GM10266 (cell line): Measurements from ENCODE around the gene CX3CR1.

Source experiments
- DNase-seq: peaks from one replicate; pipeline ENCODE4 v3.0.0; 2012; ENCODE audit errors: extremely low spot score
- TF ChIP-seq, protein P1 (sequence below): IDR thresholded peaks from 2 replicates; pipeline ENCODE4 v1.5.1; 2012; ENCODE audit warnings: mild to moderate bottlenecking, low read depth; ENCODE audit not compliant: control insufficient read depth, insufficient read depth; ENCODE audit errors: missing control alignments

CX3CR1 gene

DNA sequence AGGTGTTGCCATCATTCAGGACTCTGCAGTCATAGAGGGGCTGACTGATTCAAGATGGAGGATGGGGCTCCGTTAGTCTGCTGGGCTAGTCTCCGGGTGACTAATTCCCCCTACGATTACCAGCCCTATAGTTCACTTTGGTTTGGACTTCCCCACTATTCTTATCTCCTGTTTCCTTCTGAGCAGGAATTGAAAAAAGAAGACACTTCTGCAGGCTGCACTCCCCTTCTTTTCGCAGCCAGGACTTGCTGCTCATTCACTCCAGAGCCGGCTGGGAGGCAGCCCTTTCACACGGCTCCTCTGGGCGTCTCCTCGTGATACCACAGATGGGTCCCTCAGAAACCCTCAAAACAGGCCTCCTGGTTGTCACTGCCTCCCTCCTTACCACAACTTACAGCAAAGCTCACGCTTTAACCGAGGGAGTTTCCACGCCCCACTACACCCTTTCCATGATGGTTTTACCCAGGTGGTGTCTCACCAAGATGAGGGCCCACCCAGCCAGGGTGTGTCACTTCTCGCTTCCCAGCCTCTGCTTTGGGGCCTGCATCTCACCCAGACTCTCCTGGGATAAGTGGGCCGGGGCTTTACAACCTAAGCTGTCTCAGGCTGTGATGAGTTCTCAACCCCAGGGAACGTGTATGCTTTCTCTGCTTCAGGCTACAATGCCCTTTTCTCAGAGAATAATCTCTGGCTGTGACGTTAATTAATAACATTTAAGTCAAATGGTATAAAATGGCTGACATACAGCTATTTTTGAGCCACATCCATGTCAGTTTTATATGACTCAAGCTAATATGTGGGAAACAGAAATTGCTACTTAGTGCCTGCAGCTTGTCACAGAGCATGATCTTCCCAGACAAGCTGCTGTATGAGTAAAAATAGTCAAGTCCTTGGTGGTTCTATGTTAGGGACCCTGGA, 11.9 kb downstream of the CX3CR1 start:
- peak; percentile 26 for DNase-seq
- TF ChIP-seq, protein P1, sequence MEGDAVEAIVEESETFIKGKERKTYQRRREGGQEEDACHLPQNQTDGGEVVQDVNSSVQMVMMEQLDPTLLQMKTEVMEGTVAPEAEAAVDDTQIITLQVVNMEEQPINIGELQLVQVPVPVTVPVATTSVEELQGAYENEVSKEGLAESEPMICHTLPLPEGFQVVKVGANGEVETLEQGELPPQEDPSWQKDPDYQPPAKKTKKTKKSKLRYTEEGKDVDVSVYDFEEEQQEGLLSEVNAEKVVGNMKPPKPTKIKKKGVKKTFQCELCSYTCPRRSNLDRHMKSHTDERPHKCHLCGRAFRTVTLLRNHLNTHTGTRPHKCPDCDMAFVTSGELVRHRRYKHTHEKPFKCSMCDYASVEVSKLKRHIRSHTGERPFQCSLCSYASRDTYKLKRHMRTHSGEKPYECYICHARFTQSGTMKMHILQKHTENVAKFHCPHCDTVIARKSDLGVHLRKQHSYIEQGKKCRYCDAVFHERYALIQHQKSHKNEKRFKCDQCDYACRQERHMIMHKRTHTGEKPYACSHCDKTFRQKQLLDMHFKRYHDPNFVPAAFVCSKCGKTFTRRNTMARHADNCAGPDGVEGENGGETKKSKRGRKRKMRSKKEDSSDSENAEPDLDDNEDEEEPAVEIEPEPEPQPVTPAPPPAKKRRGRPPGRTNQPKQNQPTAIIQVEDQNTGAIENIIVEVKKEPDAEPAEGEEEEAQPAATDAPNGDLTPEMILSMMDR, result no peak

DNA sequence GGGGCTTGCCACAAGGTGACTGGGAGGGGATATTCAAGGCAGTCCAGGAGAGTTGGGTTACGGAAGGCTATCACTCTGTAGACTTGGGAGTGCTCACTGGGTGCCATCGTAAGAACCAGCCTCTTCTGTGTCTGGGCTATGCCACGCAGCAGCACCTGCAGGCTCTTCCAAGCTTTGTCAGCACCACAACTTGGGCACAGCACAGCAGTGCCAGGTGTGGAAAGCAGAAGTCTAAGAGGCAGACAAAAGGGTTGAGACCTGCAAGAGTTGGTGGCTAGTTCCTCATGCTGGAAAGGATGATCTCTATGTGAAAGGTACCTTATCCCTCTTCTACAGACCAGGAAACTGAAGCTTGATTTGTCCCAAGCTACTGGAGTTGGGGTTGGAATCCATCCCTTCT, 15.8 kb downstream of the CX3CR1 start:
- no peak for DNase-seq
- TF ChIP-seq, protein P1, result no peak

DNA sequence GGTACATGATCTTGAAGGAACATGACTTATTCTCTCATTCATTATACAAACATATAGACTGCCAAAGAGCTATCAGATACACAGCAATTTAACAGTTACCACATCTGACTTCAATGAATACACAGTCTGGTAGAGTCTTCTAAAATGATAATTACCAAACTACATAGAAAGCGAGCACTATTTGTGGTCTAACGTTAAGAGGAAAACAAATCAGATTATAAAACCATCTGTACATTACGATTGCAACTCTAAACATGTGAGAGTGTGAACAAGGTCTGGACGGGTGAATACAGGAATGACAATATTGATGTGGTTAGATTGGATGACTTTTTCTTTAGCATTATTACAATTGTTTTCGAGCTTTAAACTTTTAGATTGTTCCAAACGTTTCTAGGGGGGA, 16.3 kb downstream of the CX3CR1 start:
- TF ChIP-seq, protein P1, result no peak

DNA sequence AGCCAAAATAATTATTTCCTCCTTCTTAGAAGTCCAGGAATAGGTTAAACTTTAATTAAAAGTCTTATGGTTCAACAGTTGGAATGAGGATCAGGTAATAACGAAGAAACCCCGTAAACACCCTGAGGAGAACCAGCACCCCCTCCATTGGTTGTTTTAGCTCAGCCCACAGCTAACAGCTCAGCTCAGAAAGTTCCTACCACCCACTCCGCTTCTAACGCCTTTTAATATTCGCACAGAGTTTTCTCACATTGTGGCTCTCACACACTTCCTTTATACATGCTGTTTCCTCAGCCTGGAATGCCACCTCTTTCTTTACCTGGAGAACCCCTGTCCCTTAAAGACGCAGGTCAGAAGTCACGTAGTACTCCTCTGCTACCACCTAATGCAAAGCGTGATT, 17.0 kb downstream of the CX3CR1 start:
- TF ChIP-seq, protein P1, result no peak
- DNase-seq, result no peak

More for the DNA sequence above, 16.3 kb downstream of the CX3CR1 start:
- DNase-seq, result no peak

DNA sequence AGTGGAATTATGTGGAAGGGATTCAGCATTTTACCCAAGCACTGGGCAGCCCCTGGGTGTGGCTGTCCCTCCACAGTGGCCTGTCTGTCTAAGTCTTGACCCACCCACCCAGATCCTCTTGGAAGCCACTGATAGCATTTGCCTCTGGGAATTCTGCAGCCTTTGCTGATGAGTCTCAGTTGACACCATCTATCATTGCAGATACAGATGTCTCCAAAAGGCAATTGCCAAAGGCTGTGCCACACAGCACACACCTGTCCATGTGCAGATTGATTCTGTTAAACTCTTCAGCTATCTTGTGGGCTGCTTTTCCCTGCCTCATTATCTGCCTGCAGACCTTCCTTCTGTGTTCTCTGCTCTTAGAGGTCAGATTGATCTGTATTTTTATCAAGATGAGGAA, 18.1 kb downstream of the CX3CR1 start:
- TF ChIP-seq, protein P1, result no peak
- DNase-seq, result no peak

DNA sequence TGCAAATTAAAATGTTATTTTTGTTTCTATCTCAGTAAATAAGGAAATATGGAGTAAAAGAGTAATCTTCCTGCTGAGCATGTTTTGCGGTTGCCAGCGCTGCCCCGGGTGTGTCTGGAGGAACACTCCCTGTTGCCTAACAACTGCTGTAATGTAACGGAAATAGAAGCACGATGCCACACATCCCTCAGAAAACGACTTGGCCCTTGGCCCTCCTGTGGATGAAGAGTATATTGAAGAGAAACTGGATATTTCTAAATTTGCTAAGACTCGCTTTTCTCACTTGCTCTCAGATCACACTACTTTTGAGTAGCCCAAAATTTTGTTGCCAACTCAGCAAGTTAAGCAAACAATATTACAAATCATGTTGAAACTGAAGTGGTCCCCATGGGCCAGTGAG, 18.9 kb downstream of the CX3CR1 start:
- DNase-seq, result peak; percentile 32
- TF ChIP-seq, protein P1, result no peak

DNA sequence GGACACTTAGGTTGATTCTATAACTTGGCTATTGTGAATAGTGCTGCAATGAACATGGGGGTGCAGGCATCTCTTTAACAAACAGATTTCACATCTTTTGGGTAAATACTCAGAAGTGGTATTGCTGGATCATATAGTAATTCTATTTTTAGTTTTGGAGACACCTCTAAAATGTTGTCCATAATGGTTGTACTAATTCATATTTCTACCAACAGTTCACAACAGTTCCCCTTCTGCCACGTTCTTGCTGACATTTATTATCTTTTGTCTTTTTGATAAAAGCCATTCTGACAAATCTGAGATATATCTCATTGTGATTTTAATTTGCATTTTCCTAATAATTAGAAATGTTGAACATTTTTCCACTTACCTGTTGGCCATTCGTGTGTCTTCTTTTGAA, 19.5 kb downstream of the CX3CR1 start:
- TF ChIP-seq, protein P1, result no peak
- DNase-seq, result no peak
